Stimulated activated naive CD8-positive, alpha-beta T cell treated with anti-CD3 and anti-CD28 coated beads, Interleukin-15, Interleukin-2, amounts not matched to agents 100 ng/mL and 50 ng/mL, for 24 hours (primary cell): ENCODE measurements around the gene MKKS.

ENCODE experiments used
- H3K27ac Mint-ChIP-seq: one replicate; pipeline ENCODE4 v1.8.0; 2021; ENCODE audit warnings: mild to moderate bottlenecking, mixed read lengths
- H3K27me3 Mint-ChIP-seq: one replicate; pipeline ENCODE4 v1.8.0; 2021; ENCODE audit warnings: mixed read lengths
- H3K36me3 Mint-ChIP-seq: one replicate; pipeline ENCODE4 v1.8.0; 2021; ENCODE audit warnings: low read depth, mixed read lengths
- H3K4me1 Mint-ChIP-seq: one replicate; pipeline ENCODE4 v1.8.0; 2021; ENCODE audit warnings: low read depth, mixed read lengths
- H3K4me3 Mint-ChIP-seq: one replicate; pipeline ENCODE4 v1.8.0; 2021; ENCODE audit warnings: mild to moderate bottlenecking, mixed read lengths
- H3K9me3 Mint-ChIP-seq: one replicate; pipeline ENCODE4 v1.8.0; 2021; ENCODE audit warnings: mixed read lengths

The MKKS gene

GRCh38 chr20:10357061-10357708 is 76.8 kb downstream of the MKKS start:
- Mint-ChIP-seq H3K36me3 (no peaks in the 10 kb centered on the region), H3K27me3 (peaks cover under 1% of the 10 kb centered on the region), H3K4me3 (no peak overlapping the region), H3K9me3 (no peaks in the 10 kb centered on the region), H3K4me1 (peaks cover 13% of the 10 kb centered on the region), H3K27ac (no peak overlapping the region)

GRCh38 chr20:10356628-10357027 is 77.4 kb downstream of the MKKS start:
- no peaks in the 10 kb centered on the region for H3K9me3 Mint-ChIP-seq
- no peaks in the 10 kb centered on the region for H3K36me3 Mint-ChIP-seq
- no peak overlapping the region for H3K27ac Mint-ChIP-seq
- H3K27me3 Mint-ChIP-seq: no peaks in the 10 kb centered on the region
- H3K4me1 Mint-ChIP-seq: peaks cover 14% of the 10 kb centered on the region
- H3K4me3 Mint-ChIP-seq: no peak overlapping the region

GRCh38 chr20:10352934-10353824 is 80.8 kb downstream of the MKKS start:
- H3K27ac Mint-ChIP-seq: no peak overlapping the region
- H3K9me3 Mint-ChIP-seq: no peaks in the 10 kb centered on the region
- H3K36me3 Mint-ChIP-seq: no peaks in the 10 kb centered on the region
- no peak overlapping the region for H3K4me3 Mint-ChIP-seq
- no peaks in the 10 kb centered on the region for H3K27me3 Mint-ChIP-seq
- peaks cover 30% of the 10 kb centered on the region for H3K4me1 Mint-ChIP-seq
